Measurements from ENCODE around the gene ZNF778. TPM values are rescaled to one million over a fixed set of nuclear protein-coding genes. Genes with fewer than 3 reads are reported as not detected.

The ZNF778 gene
- total and polyA plus RNA-seq, 12 donors, result 1.9 to 20.5 (median 8.4) TPM

DNA sequence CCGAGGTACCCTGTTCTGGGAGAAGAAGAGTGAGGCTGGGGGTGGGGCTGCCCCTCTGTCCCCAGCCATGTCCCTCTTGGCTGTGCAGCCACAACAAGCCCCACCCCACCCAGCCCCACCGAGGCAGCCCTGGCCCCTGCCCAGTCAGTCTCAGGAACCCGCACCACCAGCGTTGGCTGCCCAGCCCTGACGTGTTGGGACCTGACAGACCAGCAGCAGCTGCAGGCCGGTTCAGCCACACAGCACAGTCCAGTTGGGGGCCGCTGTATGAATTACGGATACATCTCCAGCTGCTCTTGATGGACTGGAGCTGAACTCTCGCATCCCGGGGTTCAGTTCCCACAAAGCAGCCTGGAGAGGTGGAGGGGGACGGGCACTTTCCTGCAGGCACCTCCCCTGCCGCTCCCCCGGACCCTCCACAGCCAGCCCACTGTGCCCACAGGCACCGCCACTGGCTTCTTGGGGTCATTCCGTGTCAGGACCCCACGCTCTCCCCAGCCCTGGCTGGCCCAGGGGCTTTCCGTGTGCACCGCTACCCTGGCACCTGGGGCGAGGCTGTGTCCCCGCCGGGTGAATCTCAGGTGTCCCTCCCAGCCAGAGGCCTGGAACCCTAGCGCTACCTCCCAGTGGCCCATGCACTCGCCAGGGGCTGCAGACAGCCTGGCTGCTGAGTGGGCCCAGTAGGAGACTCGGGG, 38.9 kb upstream of the ZNF778 start:
- 70 to 86% (median 77%) methylated on average over 2 to 24 of the region's 24 CpGs for WGBS, 4 donors
- H3K9me3 ChIP-seq (replicated peaks in 1 of 3), result no peaks in the 10 kb centered on the region
- H3K4me1 ChIP-seq (replicated peaks in 1 of 2), result no peaks in the 10 kb centered on the region
- no peak overlapping the region for H3K4me3 ChIP-seq
- H3K27ac ChIP-seq, result no peak overlapping the region
- H3K27me3 ChIP-seq, result no peaks in the 10 kb centered on the region
- no peaks in the 10 kb centered on the region for H3K36me3 ChIP-seq (replicated peaks in 1 of 2)
- DNase-seq, result no peak
- TF ChIP-seq, protein P1, sequence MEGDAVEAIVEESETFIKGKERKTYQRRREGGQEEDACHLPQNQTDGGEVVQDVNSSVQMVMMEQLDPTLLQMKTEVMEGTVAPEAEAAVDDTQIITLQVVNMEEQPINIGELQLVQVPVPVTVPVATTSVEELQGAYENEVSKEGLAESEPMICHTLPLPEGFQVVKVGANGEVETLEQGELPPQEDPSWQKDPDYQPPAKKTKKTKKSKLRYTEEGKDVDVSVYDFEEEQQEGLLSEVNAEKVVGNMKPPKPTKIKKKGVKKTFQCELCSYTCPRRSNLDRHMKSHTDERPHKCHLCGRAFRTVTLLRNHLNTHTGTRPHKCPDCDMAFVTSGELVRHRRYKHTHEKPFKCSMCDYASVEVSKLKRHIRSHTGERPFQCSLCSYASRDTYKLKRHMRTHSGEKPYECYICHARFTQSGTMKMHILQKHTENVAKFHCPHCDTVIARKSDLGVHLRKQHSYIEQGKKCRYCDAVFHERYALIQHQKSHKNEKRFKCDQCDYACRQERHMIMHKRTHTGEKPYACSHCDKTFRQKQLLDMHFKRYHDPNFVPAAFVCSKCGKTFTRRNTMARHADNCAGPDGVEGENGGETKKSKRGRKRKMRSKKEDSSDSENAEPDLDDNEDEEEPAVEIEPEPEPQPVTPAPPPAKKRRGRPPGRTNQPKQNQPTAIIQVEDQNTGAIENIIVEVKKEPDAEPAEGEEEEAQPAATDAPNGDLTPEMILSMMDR (IDR thresholded peaks at IDR 0.05), result no peak
- no peak for TF ChIP-seq POLR2A (IDR thresholded peaks at IDR 0.05)
- intact Hi-C loops (cut with DNase I), result no loop called here

DNA sequence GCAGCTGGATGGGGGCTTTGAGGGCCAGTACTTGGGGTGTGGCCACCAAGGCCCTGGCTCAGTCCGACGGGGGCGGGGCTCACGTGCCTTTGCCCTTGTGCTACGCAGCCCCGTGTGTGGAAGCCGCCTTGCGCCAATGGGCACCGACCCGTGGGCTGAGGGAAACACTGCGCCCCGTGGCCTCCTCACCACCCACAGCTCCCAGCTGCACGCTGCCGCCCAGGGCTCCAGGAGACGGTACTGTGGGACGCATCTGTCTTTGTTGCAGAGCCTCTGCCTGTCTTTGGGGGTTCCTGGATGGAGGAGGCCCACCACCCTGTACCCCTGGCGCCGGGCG, 38.4 kb upstream of the ZNF778 start:
- Histone ChIP-seq H3K36me3 (replicated peaks in 1 of 2) (no peaks in the 10 kb centered on the region), H3K4me3 (no peak overlapping the region), H3K27me3 (no peaks in the 10 kb centered on the region), H3K9me3 (replicated peaks in 1 of 3) (no peaks in the 10 kb centered on the region), H3K4me1 (replicated peaks in 1 of 2) (no peaks in the 10 kb centered on the region), H3K27ac (no peak overlapping the region)
- no peak for DNase-seq
- WGBS, 4 donors, result 83 to 92% (median 86%) methylated on average over 12 to 19 of the region's 19 CpGs
- TF ChIP-seq, protein P1 (IDR thresholded peaks at IDR 0.05), result no peak
- TF ChIP-seq POLR2A (IDR thresholded peaks at IDR 0.05), result no peak
- intact Hi-C loops (cut with DNase I), result no loop called here

DNA sequence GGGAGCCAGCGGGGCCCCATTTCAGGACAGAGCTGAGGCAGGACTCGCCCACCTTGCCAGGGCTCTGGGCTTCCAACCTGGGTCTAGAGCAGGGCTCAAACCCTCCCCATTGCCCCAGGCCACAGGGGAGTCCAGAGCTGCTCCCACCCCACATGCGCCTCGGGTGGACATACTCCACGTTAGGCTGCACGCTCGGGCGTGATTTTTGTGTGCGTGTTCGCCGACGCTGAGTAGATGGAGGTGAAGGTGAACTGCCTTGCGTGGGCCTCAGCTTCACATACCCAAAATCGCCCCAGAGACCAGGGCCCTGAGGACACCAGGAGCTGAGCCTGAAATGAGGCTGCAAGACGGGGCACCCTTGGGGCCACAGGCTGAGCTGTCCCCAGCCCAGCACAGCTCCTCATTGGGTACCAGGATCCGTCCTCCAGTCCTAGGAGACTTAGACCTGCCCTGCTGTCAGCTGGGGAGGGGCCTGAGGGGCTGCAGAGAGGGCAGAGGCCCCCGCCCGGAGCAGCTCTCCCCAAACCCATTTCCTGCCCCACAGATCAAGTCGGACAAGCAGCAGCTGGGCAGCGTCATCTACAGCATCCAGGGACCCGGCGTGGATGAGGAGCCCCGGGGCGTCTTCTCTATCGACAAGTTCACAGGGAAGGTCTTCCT, 37.7 kb upstream of the ZNF778 start:
- Histone ChIP-seq H3K27me3 (no peaks in the 10 kb centered on the region), H3K9me3 (replicated peaks in 1 of 3) (no peaks in the 10 kb centered on the region), H3K36me3 (replicated peaks in 1 of 2) (no peaks in the 10 kb centered on the region), H3K4me3 (no peak overlapping the region), H3K27ac (no peak overlapping the region), H3K4me1 (replicated peaks in 1 of 2) (no peaks in the 10 kb centered on the region)
- WGBS, 4 donors, result 78 to 87% (median 84%) methylated on average over 10 to 25 of the region's 25 CpGs
- intact Hi-C loops (cut with DNase I), result no loop called here
- TF ChIP-seq, protein P1 (IDR thresholded peaks at IDR 0.05), result no peak
- DNase-seq, result no peak

DNA sequence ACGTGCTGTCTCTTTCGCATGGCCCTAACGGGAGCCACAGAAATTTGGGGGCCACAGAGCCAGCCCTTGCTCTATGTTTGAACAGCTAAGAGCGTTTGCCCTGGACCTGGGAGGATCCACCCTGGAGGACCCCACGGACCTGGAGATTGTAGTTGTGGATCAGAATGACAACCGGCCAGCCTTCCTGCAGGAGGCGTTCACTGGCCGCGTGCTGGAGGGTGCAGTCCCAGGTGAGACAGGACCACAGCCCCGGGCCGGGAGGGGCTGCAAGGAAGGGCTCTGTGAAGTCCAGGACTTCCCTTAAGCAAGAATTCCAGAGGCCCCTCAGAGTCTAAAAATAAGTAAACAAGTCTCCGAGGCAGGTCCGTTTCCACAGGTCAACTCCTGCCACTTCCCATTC, 34.0 kb upstream of the ZNF778 start:
- no peak overlapping the region for H3K27ac ChIP-seq
- TF ChIP-seq, protein P1 (IDR thresholded peaks at IDR 0.05), result no peak
- TF ChIP-seq POLR2A (IDR thresholded peaks at IDR 0.05), result no peak

More for the DNA sequence above, 34.0 kb upstream of the ZNF778 start:
- Histone ChIP-seq H3K36me3 (replicated peaks in 1 of 2) (no peaks in the 10 kb centered on the region), H3K4me3 (no peak overlapping the region), H3K9me3 (replicated peaks in 1 of 3) (no peaks in the 10 kb centered on the region), H3K27me3 (no peaks in the 10 kb centered on the region), H3K4me1 (replicated peaks in 1 of 2) (no peaks in the 10 kb centered on the region)
- DNase-seq, result no peak
- 38 to 68% (median 51%) methylated on average over 8 to 13 of the region's 13 CpGs for WGBS, 4 donors
- intact Hi-C loops (cut with DNase I), result no loop called here
